ENCODE data around the gene RAD51B. TPM values are rescaled to one million over a fixed set of nuclear protein-coding genes. Genes with fewer than 3 reads are reported as not detected.

Gene RAD51B
- total RNA-seq, 1 experiment from 2014 or later, result 29.9 TPM

DNA sequence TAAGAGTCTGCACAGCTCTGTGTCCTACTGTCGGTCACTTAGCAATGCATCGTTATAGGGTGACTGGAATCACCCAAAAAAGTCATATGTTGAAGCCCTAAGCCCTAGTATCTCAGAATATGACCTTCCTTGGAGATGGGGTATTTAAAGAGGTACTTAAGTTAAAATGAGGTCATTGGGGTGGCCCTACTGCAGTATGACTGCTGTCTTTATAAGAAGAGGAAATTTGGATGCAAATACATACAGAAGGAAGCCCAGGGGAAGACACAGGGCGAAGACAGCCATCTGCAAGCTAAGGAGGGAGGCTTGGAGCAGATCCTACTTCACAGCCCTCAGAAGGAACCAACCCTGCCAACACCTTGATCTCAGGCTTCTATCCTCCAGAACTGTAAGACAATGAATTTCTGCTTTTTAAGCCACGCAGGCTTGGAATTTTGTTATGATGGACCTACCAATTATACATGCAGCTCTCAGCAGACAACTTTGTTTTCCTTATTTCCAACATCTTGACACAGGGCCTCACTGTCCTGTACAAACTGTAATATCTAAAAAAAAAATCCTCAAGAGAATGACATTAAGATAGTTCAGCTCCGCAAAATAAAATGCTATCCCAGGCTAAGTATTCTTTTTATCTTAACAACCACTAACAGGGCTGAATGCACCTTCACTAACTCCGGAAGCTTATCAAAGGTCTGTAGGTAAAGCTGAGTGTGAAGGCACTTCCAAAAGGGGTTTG lies 932.9 kb downstream of the RAD51B start:
- no TSS peak for BruUV-seq (replicated peaks)
- no peaks in the 10 kb centered on the region for H3K79me2 ChIP-seq (ENCODE audit: low read depth)

DNA sequence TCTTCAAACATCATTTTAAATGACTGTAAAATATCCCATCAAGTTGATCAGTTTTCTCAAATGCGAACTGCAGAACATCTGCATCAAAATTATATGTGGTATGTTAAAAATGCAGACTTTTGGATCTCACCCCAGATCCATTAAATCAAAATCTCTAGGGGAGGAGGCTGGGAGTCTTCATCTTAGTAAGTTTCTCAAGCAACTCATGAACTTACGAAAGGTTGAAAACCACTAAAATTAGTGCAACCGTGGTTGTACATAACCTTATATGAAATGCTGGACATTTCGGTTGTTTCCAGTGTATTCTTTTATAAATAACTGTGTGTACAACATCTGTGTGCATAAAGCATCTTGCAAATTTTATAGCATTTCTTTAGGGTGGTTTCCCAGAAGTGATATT lies 934.1 kb downstream of the RAD51B start:
- TF ChIP-seq, protein P1, sequence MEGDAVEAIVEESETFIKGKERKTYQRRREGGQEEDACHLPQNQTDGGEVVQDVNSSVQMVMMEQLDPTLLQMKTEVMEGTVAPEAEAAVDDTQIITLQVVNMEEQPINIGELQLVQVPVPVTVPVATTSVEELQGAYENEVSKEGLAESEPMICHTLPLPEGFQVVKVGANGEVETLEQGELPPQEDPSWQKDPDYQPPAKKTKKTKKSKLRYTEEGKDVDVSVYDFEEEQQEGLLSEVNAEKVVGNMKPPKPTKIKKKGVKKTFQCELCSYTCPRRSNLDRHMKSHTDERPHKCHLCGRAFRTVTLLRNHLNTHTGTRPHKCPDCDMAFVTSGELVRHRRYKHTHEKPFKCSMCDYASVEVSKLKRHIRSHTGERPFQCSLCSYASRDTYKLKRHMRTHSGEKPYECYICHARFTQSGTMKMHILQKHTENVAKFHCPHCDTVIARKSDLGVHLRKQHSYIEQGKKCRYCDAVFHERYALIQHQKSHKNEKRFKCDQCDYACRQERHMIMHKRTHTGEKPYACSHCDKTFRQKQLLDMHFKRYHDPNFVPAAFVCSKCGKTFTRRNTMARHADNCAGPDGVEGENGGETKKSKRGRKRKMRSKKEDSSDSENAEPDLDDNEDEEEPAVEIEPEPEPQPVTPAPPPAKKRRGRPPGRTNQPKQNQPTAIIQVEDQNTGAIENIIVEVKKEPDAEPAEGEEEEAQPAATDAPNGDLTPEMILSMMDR (conservative IDR thresholded peaks at IDR 0.05), result no peak
- no peak for TF ChIP-seq EZH2 (IDR thresholded peaks at IDR 0.05; ENCODE audit: low read depth)

More for the DNA sequence above, 932.9 kb downstream of the RAD51B start:
- H3K27ac ChIP-seq, result no peak overlapping the region
- peaks cover 7% of the 10 kb centered on the region for H3K4me1 ChIP-seq (replicated peaks; ENCODE audit: insufficient read depth)
- no peak for TF ChIP-seq EZH2 (IDR thresholded peaks at IDR 0.05; ENCODE audit: low read depth)
- TF ChIP-seq, protein P1 (conservative IDR thresholded peaks at IDR 0.05), result no peak
- intact Hi-C loops (cut with micrococcal nuclease; ENCODE audit: unreplicated experiment), result no loop called here
- H3K36me3 ChIP-seq (ENCODE audit: low read depth), result no peaks in the 10 kb centered on the region
- no peaks in the 10 kb centered on the region for H3F3A ChIP-seq (ENCODE audit: insufficient read depth, low read depth)
- H3K27me3 ChIP-seq (ENCODE audit: insufficient read depth, low read depth), result no peaks in the 10 kb centered on the region
- H3K4me2 ChIP-seq, result no peak overlapping the region
- no peaks in the 10 kb centered on the region for H3K9me2 ChIP-seq (ENCODE audit: insufficient read depth)
- no peaks in the 10 kb centered on the region for H3K9me3 ChIP-seq (ENCODE audit: insufficient read depth, low read depth)
- no peak overlapping the region for H2AFZ ChIP-seq
- no peak overlapping the region for H3K4me3 ChIP-seq
- POLR2A ChIA-PET (ENCODE audit: unreplicated experiment), result no interaction called here
- no peak for DNase-seq
- H4K20me1 ChIP-seq (ENCODE audit: insufficient read depth), result no peaks in the 10 kb centered on the region
- CTCF ChIA-PET, result interaction anchor here (0.7 kb wide), 1 partner anchor 226 kb away, joined by 3 read pairs; no protein-coding TSS in a partner anchor

DNA sequence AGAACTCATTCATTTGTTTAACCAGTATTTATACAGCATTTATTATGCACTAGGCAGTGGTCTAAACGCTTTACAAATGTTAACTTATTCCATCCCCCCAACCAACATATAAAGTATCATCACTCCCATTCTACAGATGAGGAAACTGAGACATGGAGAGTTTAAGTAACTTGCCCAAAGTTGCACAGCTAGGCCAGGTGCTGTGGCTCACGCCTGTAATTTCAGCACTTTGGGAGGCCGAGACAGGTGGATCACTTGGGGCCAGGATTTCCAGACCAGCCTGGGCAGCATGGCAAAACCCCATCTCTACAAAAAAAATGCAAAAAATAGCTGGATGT lies 935.4 kb downstream of the RAD51B start:
- no peaks in the 10 kb centered on the region for H4K20me1 ChIP-seq (ENCODE audit: insufficient read depth)
- no peak overlapping the region for H3K4me2 ChIP-seq
- BruUV-seq (replicated peaks), result no TSS peak
- CTCF ChIA-PET, result no interaction called here
- H3K27me3 ChIP-seq (ENCODE audit: insufficient read depth, low read depth), result no peaks in the 10 kb centered on the region
- H3F3A ChIP-seq (ENCODE audit: insufficient read depth, low read depth), result no peaks in the 10 kb centered on the region
- no peaks in the 10 kb centered on the region for H3K9me3 ChIP-seq (ENCODE audit: insufficient read depth, low read depth)
- intact Hi-C loops (cut with micrococcal nuclease; ENCODE audit: unreplicated experiment), result no loop called here
- POLR2A ChIA-PET (ENCODE audit: unreplicated experiment), result no interaction called here
- H3K4me1 ChIP-seq (replicated peaks; ENCODE audit: insufficient read depth), result peaks cover 7% of the 10 kb centered on the region
- no peaks in the 10 kb centered on the region for H3K79me2 ChIP-seq (ENCODE audit: low read depth)
- no peaks in the 10 kb centered on the region for H3K36me3 ChIP-seq (ENCODE audit: low read depth)
- H2AFZ ChIP-seq, result no peak overlapping the region
- no peak for TF ChIP-seq EZH2 (IDR thresholded peaks at IDR 0.05; ENCODE audit: low read depth)
- TF ChIP-seq, protein P1 (conservative IDR thresholded peaks at IDR 0.05), result no peak
- H3K4me3 ChIP-seq, result no peak overlapping the region
- no peaks in the 10 kb centered on the region for H3K9me2 ChIP-seq (ENCODE audit: insufficient read depth)
- H3K27ac ChIP-seq, result no peak overlapping the region
- no peak for DNase-seq

More for the DNA sequence above, 934.1 kb downstream of the RAD51B start:
- H3K4me3 ChIP-seq, result no peak overlapping the region
- no TSS peak for BruUV-seq (replicated peaks)
- no peak overlapping the region for H2AFZ ChIP-seq
- H4K20me1 ChIP-seq (ENCODE audit: insufficient read depth), result no peaks in the 10 kb centered on the region
- intact Hi-C loops (cut with micrococcal nuclease; ENCODE audit: unreplicated experiment), result no loop called here
- no peak for DNase-seq
- ChIA-PET POLR2A (ENCODE audit: unreplicated experiment) (interaction anchor here (0.6 kb wide), 1 partner anchor 28 kb away, joined by 3 read pairs; no protein-coding TSS in a partner anchor), CTCF (no interaction called here)
- no peaks in the 10 kb centered on the region for H3F3A ChIP-seq (ENCODE audit: insufficient read depth, low read depth)
- H3K4me2 ChIP-seq, result no peak overlapping the region
- H3K27ac ChIP-seq, result no peak overlapping the region
- H3K9me3 ChIP-seq (ENCODE audit: insufficient read depth, low read depth), result no peaks in the 10 kb centered on the region
- no peaks in the 10 kb centered on the region for H3K36me3 ChIP-seq (ENCODE audit: low read depth)
- H3K9me2 ChIP-seq (ENCODE audit: insufficient read depth), result no peaks in the 10 kb centered on the region
- peaks cover 7% of the 10 kb centered on the region for H3K4me1 ChIP-seq (replicated peaks; ENCODE audit: insufficient read depth)
- H3K27me3 ChIP-seq (ENCODE audit: insufficient read depth, low read depth), result no peaks in the 10 kb centered on the region
- no peaks in the 10 kb centered on the region for H3K79me2 ChIP-seq (ENCODE audit: low read depth)
